ENCODE data around the gene SCMH1.

SCMH1 gene

GRCh38 chr1:41017141-41018017 lies 224.7 kb downstream of the SCMH1 start:
- no peak overlapping the region for H3K4me2 ChIP-seq (ENCODE audit: low read length)
- no peak overlapping the region for H2AFZ ChIP-seq
- H3K9me3 ChIP-seq (ENCODE audit: control insufficient read depth, low read length), result no peaks in the 10 kb centered on the region
- no peak for TF ChIP-seq CTCF (IDR thresholded peaks at IDR 0.05)
- H3K36me3 ChIP-seq (ENCODE audit: control insufficient read depth, insufficient read depth, low read length), result no peaks in the 10 kb centered on the region
- H3K27ac ChIP-seq, result no peak overlapping the region
- no peaks in the 10 kb centered on the region for H3K79me2 ChIP-seq
- H3K4me3 ChIP-seq (ENCODE audit: low read depth, low read length), result no peak overlapping the region
- no peaks in the 10 kb centered on the region for H3K27me3 ChIP-seq (ENCODE audit: control insufficient read depth, insufficient read depth, low read length)
- H3K4me1 ChIP-seq, result peaks cover 9% of the 10 kb centered on the region
- no peak overlapping the region for H3K9ac ChIP-seq

- H3K27me3 ChIP-seq (ENCODE audit: control insufficient read depth, insufficient read depth, low read length), result no peaks in the 10 kb centered on the region
- H3K36me3 ChIP-seq (ENCODE audit: control insufficient read depth, insufficient read depth, low read length), result no peaks in the 10 kb centered on the region
- no peak overlapping the region for H3K9ac ChIP-seq
- H3K4me3 ChIP-seq (ENCODE audit: low read depth, low read length), result no peak overlapping the region
- H2AFZ ChIP-seq, result no peak overlapping the region
- H3K27ac ChIP-seq, result no peak overlapping the region
- no peaks in the 10 kb centered on the region for H3K79me2 ChIP-seq
- no peak overlapping the region for H3K4me2 ChIP-seq (ENCODE audit: low read length)
- TF ChIP-seq CTCF (IDR thresholded peaks at IDR 0.05), result no peak
- no peaks in the 10 kb centered on the region for H3K9me3 ChIP-seq (ENCODE audit: control insufficient read depth, low read length)
- no peaks in the 10 kb centered on the region for H3K4me1 ChIP-seq
Observed at GRCh38 chr1:41015897-41016470, 226.1 kb downstream of the SCMH1 start.

DNA sequence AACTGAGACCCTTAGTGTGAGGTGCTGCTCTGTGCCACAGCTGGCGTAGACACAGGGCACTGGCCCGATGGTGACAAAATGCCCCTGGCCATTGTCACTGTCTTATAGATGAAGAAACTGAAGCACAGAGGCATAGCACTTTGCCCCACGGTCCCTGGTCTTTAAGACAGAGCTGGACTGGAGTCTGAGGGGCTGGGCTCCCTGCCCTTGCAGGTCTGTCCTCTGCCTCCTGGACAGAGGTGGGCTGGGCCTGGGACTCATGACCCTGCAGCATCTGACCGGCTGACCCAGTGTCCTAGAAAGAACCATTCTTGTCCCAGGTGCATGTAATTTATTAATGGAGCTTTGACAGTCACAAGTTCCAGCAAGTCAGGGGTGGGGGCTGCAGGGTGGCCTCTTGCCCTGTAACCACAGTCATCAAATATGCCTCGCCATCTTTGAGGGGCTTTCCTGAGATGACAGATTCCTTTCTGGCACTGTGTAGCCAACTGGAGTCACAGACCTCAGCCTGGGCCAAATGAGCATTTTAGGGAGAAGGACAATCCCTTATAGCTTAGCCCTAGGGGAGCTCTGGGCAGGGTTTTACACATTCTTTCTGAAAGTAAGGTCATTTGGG lies 226.7 kb downstream of the SCMH1 start:
- Histone ChIP-seq H3K4me3 (ENCODE audit: low read depth, low read length) (no peak overlapping the region), H2AFZ (no peak overlapping the region), H3K9ac (no peak overlapping the region), H3K79me2 (no peaks in the 10 kb centered on the region), H3K36me3 (ENCODE audit: control insufficient read depth, insufficient read depth, low read length) (no peaks in the 10 kb centered on the region), H3K27ac (no peak overlapping the region), H3K27me3 (ENCODE audit: control insufficient read depth, insufficient read depth, low read length) (no peaks in the 10 kb centered on the region), H3K4me1 (no peaks in the 10 kb centered on the region), H3K9me3 (ENCODE audit: control insufficient read depth, low read length) (no peaks in the 10 kb centered on the region), H3K4me2 (ENCODE audit: low read length) (no peak overlapping the region)
- TF ChIP-seq CTCF (IDR thresholded peaks at IDR 0.05), result no peak

- Histone ChIP-seq H3K27me3 (ENCODE audit: control insufficient read depth, insufficient read depth, low read length) (no peaks in the 10 kb centered on the region), H3K9me3 (ENCODE audit: control insufficient read depth, low read length) (no peaks in the 10 kb centered on the region), H3K27ac (no peak overlapping the region), H3K4me1 (no peaks in the 10 kb centered on the region), H3K4me2 (ENCODE audit: low read length) (no peak overlapping the region), H3K4me3 (ENCODE audit: low read depth, low read length) (no peak overlapping the region), H3K36me3 (ENCODE audit: control insufficient read depth, insufficient read depth, low read length) (no peaks in the 10 kb centered on the region), H2AFZ (no peak overlapping the region), H3K79me2 (no peaks in the 10 kb centered on the region), H3K9ac (no peak overlapping the region)
- no peak for TF ChIP-seq CTCF (IDR thresholded peaks at IDR 0.05)
Observed at GRCh38 chr1:41014871-41015270, 227.2 kb downstream of the SCMH1 start.
